HG02678 (cell line): Measurements from ENCODE around the gene SLTM.
"Not testable (repeated sequence)": the region's sequence is repeated elsewhere in the genome, so short reads cannot be mapped to it uniquely, and the experiment has no call there.

Source experiments
- ATAC-seq: cut with Tn5 transposase; IDR thresholded peaks from one replicate; pipeline ENCODE4 v1.9.1; 2021; ENCODE audit warnings: mild to moderate bottlenecking, moderate library complexity; ENCODE audit not compliant: unreplicated experiment

The SLTM gene

GRCh38 chr15:58933281-58934113 lies at the start of gene SLTM:
Gene SLTM (minus strand): TSS chr15:58933679. CDS start chr15:58933565, 114 bp downstream.
- peak; percentile 88 for ATAC-seq

- no peak for ATAC-seq
Observed at GRCh38 chr15:58983261-58983660, 49.8 kb upstream of the SLTM start.

- ATAC-seq = no peak
Observed at GRCh38 chr15:58981808-58982475, 48.5 kb upstream of the SLTM start.

GRCh38 chr15:58980351-58980939 lies 47.0 kb upstream of the SLTM start:
- no peak for ATAC-seq

GRCh38 chr15:58977887-58978286 lies 44.4 kb upstream of the SLTM start:
- no peak for ATAC-seq

GRCh38 chr15:58967479-58967878 lies 34.0 kb upstream of the SLTM start:
- ATAC-seq = no peak

- no peak for ATAC-seq
Observed at GRCh38 chr15:58966698-58967097, 33.2 kb upstream of the SLTM start.

- ATAC-seq = no peak
Observed at GRCh38 chr15:58962662-58963565, 29.4 kb upstream of the SLTM start.

- ATAC-seq = no peak
Observed at GRCh38 chr15:58962136-58962535, 28.7 kb upstream of the SLTM start.

GRCh38 chr15:58958811-58959210 lies 25.3 kb upstream of the SLTM start:
- no peak for ATAC-seq

GRCh38 chr15:58957101-58957973 lies 23.9 kb upstream of the SLTM start:
- ATAC-seq = peak; percentile 53

GRCh38 chr15:58952751-58953150 lies 19.3 kb upstream of the SLTM start:
- ATAC-seq = no peak

- no peak for ATAC-seq
Observed at GRCh38 chr15:58951388-58952007, 18.0 kb upstream of the SLTM start.

- no peak for ATAC-seq
Observed at GRCh38 chr15:58947179-58947578, 13.7 kb upstream of the SLTM start.

GRCh38 chr15:58934974-58935373 lies 1.5 kb upstream of the SLTM start:
- ATAC-seq = not testable (repeated sequence)

GRCh38 chr15:58934521-58934920 lies 1.0 kb upstream of the SLTM start:
- no peak for ATAC-seq

GRCh38 chr15:58934114-58934447 lies 602 bp upstream of the SLTM start:
- no peak for ATAC-seq

- peak; percentile 37 for ATAC-seq
Observed at GRCh38 chr15:58932710-58933280, 684 bp downstream of the SLTM start.

- no peak for ATAC-seq
Observed at GRCh38 chr15:58931987-58932588, 1.4 kb downstream of the SLTM start.
